HEK293 (cell line): ENCODE measurements around the gene DCTN1.
A peak's percentile ranks its signal among the peaks of the same experiment; 100 is the strongest.

ENCODE experiments used
- CTCF ChIA-PET: fragments of 350-600 bp; formaldehyde crosslinking; extraction: SDS; loops from one replicate; lab custom pipeline; 2021; ENCODE audit warnings: antibody characterized with exemption; lab: Yijun Ruan, JAX
- POLR2A ChIA-PET: fragments of 300-600 bp; formaldehyde crosslinking; extraction: SDS; loops from one replicate; lab custom pipeline; 2020; ENCODE audit warnings: antibody characterized with exemption, inconsistent platforms; lab: Yijun Ruan, JAX
- H3K27ac ChIP-seq: fragments of 200-500 bp; sonication (Bioruptor generic); 2 replicates; pipeline ENCODE4 v1.5.1; 2014; ENCODE audit warnings: low read depth, low read length, control low read depth, inconsistent platforms; ENCODE audit errors: extremely low read depth
- H3K36me3 ChIP-seq, 2 experiments: fragments of 200-500 bp in 1 of 2; sonication (Bioruptor generic) in 1 of 2; 1 replicate in 1 of 2; 2 replicates in 1 of 2; pipeline ENCODE4 v1.5.1; 2014 to 2017; ENCODE audit warnings: inconsistent platforms in 2 of 2, low read length in 2 of 2; ENCODE audit not compliant: control insufficient read depth in 2 of 2, insufficient read depth in 1 of 2
- H3K4me1 ChIP-seq: fragments of 200-500 bp; sonication (Bioruptor generic); 2 replicates; pipeline ENCODE4 v1.5.1; 2014; ENCODE audit warnings: mild to moderate bottlenecking, low read length, inconsistent platforms; ENCODE audit not compliant: control insufficient read depth, insufficient read depth
- H3K4me3 ChIP-seq: 2 replicates; pipeline ENCODE4 v1.5.1; 2011; ENCODE audit warnings: low read depth, mild to moderate bottlenecking, control low read depth, low read length, moderate library complexity
- H3K9me3 ChIP-seq: fragments of 200-500 bp; sonication (Bioruptor generic); 2 replicates; pipeline ENCODE4 v1.5.1; 2014; ENCODE audit warnings: low read depth, low read length, inconsistent platforms; ENCODE audit not compliant: control insufficient read depth, insufficient read depth
- INSM2 ChIP-seq: fragments of 450-650 bp; formaldehyde crosslinking; IDR thresholded peaks from 2 replicates; pipeline ENCODE4 v1.5.1; 2016; ENCODE audit warnings: missing biosample characterization, missing genetic modification characterization
- KLF1 ChIP-seq: fragments of 450-650 bp; formaldehyde crosslinking; IDR thresholded peaks from 2 replicates; pipeline ENCODE4 v1.5.1; 2016; ENCODE audit warnings: missing biosample characterization, missing genetic modification characterization
- REPIN1 ChIP-seq: fragments of 450-650 bp; formaldehyde crosslinking; IDR thresholded peaks from 2 replicates; pipeline ENCODE4 v1.5.1; 2017; ENCODE audit warnings: missing biosample characterization, missing genetic modification characterization, low read depth
- ZNF146 ChIP-seq: fragments of 450-650 bp; formaldehyde crosslinking; IDR thresholded peaks from 2 replicates; pipeline ENCODE4 v1.5.1; 2016; ENCODE audit warnings: missing biosample characterization, missing genetic modification characterization
- ZNF16 ChIP-seq: fragments of 450-650 bp; formaldehyde crosslinking; IDR thresholded peaks from 2 replicates; pipeline ENCODE4 v1.5.1; 2016; ENCODE audit warnings: low read depth, missing biosample characterization, missing genetic modification characterization
- ZNF654 ChIP-seq: fragments of 450-650 bp; formaldehyde crosslinking; IDR thresholded peaks from 2 replicates; pipeline ENCODE4 v1.5.1; 2016; ENCODE audit warnings: low read depth, missing biosample characterization, missing genetic modification characterization
- ZNF660 ChIP-seq: fragments of 450-650 bp; IDR thresholded peaks from 2 replicates; pipeline ENCODE4 v1.5.1; 2018; ENCODE audit warnings: missing biosample characterization, mild to moderate bottlenecking, missing genetic modification characterization
- TF ChIP-seq, protein P1 (sequence below): fragments of 450-650 bp; formaldehyde crosslinking; IDR thresholded peaks from 2 replicates; pipeline ENCODE4 v1.5.1; 2016; ENCODE audit warnings: missing biosample characterization, missing genetic modification characterization
- TF ChIP-seq, protein P2 (sequence below): fragments of 450-650 bp; formaldehyde crosslinking; IDR thresholded peaks from 2 replicates; pipeline ENCODE4 v1.5.1; 2016; ENCODE audit warnings: missing biosample characterization, missing genetic modification characterization
- TF ChIP-seq, protein P3 (sequence below): fragments of 450-650 bp; formaldehyde crosslinking; IDR thresholded peaks from 2 replicates; pipeline ENCODE4 v1.5.1; 2016; ENCODE audit warnings: missing biosample characterization, missing genetic modification characterization

The DCTN1 gene

DNA sequence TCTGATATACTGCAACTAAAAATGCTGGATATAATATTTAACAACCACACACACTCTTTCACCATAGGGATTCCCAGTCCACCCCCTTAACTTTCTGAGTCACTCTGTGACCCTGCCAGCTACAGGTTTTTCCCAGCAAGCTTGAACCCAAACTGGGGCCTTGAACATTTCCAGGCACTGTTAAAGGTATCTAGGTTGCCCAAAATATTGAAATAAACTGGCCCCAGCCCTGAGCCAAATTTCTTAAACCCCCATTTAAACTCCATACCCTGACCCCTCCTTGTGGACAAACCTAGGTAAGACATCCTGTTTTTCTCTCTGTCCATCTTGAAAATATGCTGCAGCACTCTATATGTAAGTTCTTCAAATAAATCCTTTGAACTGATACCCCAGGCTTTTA lies 19.7 kb upstream of the DCTN1 start:
- ChIA-PET POLR2A (no interaction called here), CTCF (interaction anchor here (0.6 to 2.2 kb wide), 13 partner anchors 8 to 150 kb away, joined by 3 to 12 read pairs (median 4); no protein-coding TSS in a partner anchor)
- Histone ChIP-seq H3K4me1 (no peaks in the 10 kb centered on the region), H3K27ac (no peak overlapping the region), H3K36me3 (no peaks in the 10 kb centered on the region), H3K4me3 (no peak overlapping the region), H3K9me3 (no peaks in the 10 kb centered on the region)
- TF ChIP-seq KLF1 (tag by site-specific recombination) (no peak), ZNF654 (tag by site-specific recombination) (peak; percentile 65)

- POLR2A ChIA-PET, result no interaction called here
- Histone ChIP-seq H3K27ac (no peak overlapping the region), H3K9me3 (no peaks in the 10 kb centered on the region)
Measured at GRCh38 chr2:74396149-74396548, 16.0 kb upstream of the DCTN1 start.

More at GRCh38 chr2:74396149-74396548, 16.0 kb upstream of the DCTN1 start:
- TF ChIP-seq, protein P1, sequence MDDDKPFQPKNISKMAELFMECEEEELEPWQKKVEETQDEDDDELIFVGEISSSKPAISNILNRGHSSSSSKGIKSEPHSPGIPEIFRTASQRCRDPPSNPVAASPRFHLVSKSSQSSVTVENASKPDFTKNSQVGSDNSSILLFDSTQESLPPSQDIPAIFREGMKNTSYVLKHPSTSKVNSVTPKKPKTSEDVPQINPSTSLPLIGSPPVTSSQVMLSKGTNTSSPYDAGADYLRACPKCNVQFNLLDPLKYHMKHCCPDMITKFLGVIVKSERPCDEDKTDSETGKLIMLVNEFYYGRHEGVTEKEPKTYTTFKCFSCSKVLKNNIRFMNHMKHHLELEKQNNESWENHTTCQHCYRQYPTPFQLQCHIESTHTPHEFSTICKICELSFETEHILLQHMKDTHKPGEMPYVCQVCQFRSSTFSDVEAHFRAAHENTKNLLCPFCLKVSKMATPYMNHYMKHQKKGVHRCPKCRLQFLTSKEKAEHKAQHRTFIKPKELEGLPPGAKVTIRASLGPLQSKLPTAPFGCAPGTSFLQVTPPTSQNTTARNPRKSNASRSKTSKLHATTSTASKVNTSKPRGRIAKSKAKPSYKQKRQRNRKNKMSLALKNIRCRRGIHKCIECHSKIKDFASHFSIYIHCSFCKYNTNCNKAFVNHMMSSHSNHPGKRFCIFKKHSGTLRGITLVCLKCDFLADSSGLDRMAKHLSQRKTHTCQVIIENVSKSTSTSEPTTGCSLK, result no peak
- TF ChIP-seq ZNF146 (tag by site-specific recombination) (no peak), ZNF16 (tag by site-specific recombination) (no peak), REPIN1 (no peak), INSM2 (no peak), ZNF660 (tag by site-specific recombination) (no peak)
- TF ChIP-seq, protein P2, sequence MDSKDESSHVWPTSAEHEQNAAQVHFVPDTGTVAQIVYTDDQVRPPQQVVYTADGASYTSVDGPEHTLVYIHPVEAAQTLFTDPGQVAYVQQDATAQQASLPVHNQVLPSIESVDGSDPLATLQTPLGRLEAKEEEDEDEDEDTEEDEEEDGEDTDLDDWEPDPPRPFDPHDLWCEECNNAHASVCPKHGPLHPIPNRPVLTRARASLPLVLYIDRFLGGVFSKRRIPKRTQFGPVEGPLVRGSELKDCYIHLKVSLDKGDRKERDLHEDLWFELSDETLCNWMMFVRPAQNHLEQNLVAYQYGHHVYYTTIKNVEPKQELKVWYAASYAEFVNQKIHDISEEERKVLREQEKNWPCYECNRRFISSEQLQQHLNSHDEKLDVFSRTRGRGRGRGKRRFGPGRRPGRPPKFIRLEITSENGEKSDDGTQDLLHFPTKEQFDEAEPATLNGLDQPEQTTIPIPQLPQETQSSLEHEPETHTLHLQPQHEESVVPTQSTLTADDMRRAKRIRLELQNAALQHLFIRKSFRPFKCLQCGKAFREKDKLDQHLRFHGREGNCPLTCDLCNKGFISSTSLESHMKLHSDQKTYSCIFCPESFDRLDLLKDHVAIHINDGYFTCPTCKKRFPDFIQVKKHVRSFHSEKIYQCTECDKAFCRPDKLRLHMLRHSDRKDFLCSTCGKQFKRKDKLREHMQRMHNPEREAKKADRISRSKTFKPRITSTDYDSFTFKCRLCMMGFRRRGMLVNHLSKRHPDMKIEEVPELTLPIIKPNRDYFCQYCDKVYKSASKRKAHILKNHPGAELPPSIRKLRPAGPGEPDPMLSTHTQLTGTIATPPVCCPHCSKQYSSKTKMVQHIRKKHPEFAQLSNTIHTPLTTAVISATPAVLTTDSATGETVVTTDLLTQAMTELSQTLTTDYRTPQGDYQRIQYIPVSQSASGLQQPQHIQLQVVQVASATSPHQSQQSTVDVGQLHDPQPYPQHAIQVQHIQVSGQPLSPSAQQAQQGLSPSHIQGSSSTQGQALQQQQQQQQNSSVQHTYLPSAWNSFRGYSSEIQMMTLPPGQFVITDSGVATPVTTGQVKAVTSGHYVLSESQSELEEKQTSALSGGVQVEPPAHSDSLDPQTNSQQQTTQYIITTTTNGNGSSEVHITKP (tag by site-specific recombination), result no peak
- TF ChIP-seq, protein P3, sequence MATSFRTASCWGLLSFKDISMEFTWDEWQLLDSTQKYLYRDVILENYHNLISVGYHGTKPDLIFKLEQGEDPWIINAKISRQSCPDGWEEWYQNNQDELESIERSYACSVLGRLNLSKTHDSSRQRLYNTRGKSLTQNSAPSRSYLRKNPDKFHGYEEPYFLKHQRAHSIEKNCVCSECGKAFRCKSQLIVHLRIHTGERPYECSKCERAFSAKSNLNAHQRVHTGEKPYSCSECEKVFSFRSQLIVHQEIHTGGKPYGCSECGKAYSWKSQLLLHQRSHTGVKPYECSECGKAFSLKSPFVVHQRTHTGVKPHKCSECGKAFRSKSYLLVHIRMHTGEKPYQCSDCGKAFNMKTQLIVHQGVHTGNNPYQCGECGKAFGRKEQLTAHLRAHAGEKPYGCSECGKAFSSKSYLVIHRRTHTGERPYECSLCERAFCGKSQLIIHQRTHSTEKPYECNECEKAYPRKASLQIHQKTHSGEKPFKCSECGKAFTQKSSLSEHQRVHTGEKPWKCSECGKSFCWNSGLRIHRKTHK (tag by site-specific recombination), result no peak
- CTCF ChIA-PET, result interaction anchor here (0.7 to 3.0 kb wide), 4 partner anchors 19 to 388 kb away, joined by 3 to 8 read pairs (median 4); no protein-coding TSS in a partner anchor
- no peaks in the 10 kb centered on the region for H3K4me1 ChIP-seq
- H3K4me3 ChIP-seq, result no peak overlapping the region
- no peaks in the 10 kb centered on the region for H3K36me3 ChIP-seq
